CD14-positive monocyte (primary cell): Measurements from ENCODE around the gene SELENOI. TPM values are rescaled to one million over a fixed set of nuclear protein-coding genes. Genes with fewer than 3 reads are reported as not detected.
A peak's percentile ranks its signal among the peaks of the same experiment; 100 is the strongest.
"Not testable (repeated sequence)": the region's sequence is repeated elsewhere in the genome, so short reads cannot be mapped to it uniquely, and the experiment has no call there.

Source experiments
- DNase-seq, 3 donors: peaks; one replicate each; pipeline ENCODE4 v3.0.0-alpha.2; 2011 to 2022
- H2AFZ ChIP-seq: 2 replicates; pipeline ENCODE4 v1.6.0; 2012; ENCODE audit warnings: mild to moderate bottlenecking, low read depth, low read length, inconsistent platforms; ENCODE audit not compliant: insufficient read depth, poor library complexity, severe bottlenecking
- H3K27ac ChIP-seq, 2 donors: 1 replicate in 1 of 2; 2 replicates in 1 of 2; pipeline ENCODE4 v1.5.1; 2012 to 2013; ENCODE audit warnings: low read length in 2 of 2, control low read depth in 1 of 2, inconsistent platforms in 1 of 2, low read depth in 1 of 2, mild to moderate bottlenecking in 1 of 2
- H3K27me3 ChIP-seq, 2 donors: one replicate each; pipeline versions ENCODE4 v1.6.0 to v1.6.1; 2011 to 2013; ENCODE audit warnings: low read length in 2 of 2; ENCODE audit not compliant: control insufficient read depth in 2 of 2, insufficient read depth in 2 of 2
- H3K36me3 ChIP-seq, 2 donors: replicated peaks in 1 of 2; 1 replicate in 1 of 2; 2 replicates in 1 of 2; pipeline versions ENCODE4 v1.5.1 to v1.6.1; 2012 to 2013; ENCODE audit warnings: low read length in 2 of 2, control low read depth in 1 of 2, inconsistent platforms in 1 of 2, mild to moderate bottlenecking in 1 of 2; ENCODE audit not compliant: insufficient read depth in 2 of 2, control insufficient read depth in 1 of 2
- H3K4me1 ChIP-seq, 2 donors: 1 replicate in 1 of 2; 2 replicates in 1 of 2; pipeline versions ENCODE4 v1.5.1 to v1.6.1; 2012 to 2013; ENCODE audit warnings: low read length in 2 of 2, control low read depth in 1 of 2, inconsistent platforms in 1 of 2, mild to moderate bottlenecking in 1 of 2, moderate library complexity in 1 of 2; ENCODE audit not compliant: insufficient read depth in 2 of 2, control insufficient read depth in 1 of 2
- H3K4me2 ChIP-seq: replicated peaks from 2 replicates; pipeline ENCODE3; 2012; ENCODE audit warnings: low read length, moderate library complexity, mild to moderate bottlenecking; ENCODE audit not compliant: poor library complexity, severe bottlenecking; ENCODE audit errors: extremely low read depth
- H3K4me3 ChIP-seq, 3 experiments: fragments of 200-600 bp in 1 of 3; sonication (generic) in 1 of 3; replicated peaks in 1 of 3; 1 replicate in 2 of 3; 2 replicates in 1 of 3; pipeline ENCODE4 v1.5.1; 2011 to 2013; ENCODE audit warnings: low read length in 3 of 3, mild to moderate bottlenecking in 3 of 3, control low read depth in 2 of 3, low read depth in 2 of 3, inconsistent platforms in 1 of 3, moderate library complexity in 1 of 3
- H3K79me2 ChIP-seq: 2 replicates; pipeline ENCODE4 v1.6.0; 2012; ENCODE audit warnings: mild to moderate bottlenecking, control low read depth, inconsistent platforms, low read length, moderate library complexity; ENCODE audit not compliant: insufficient read depth
- H3K9ac ChIP-seq: 2 replicates; pipeline ENCODE4 v1.6.0; 2017; ENCODE audit warnings: low read length, mild to moderate bottlenecking; ENCODE audit not compliant: insufficient read depth, poor library complexity, severe bottlenecking
- H3K9me3 ChIP-seq, 2 donors: replicated peaks in 1 of 2; 1 replicate in 1 of 2; 2 replicates in 1 of 2; pipeline versions ENCODE4 v1.5.1 to v1.6.1; 2012 to 2013; ENCODE audit warnings: low read length in 2 of 2, control low read depth in 1 of 2; ENCODE audit not compliant: control insufficient read depth in 1 of 2, insufficient read depth in 1 of 2
- H4K20me1 ChIP-seq: 2 replicates; pipeline ENCODE4 v1.6.0; 2012; ENCODE audit warnings: mild to moderate bottlenecking, low read length, control low read depth, moderate library complexity; ENCODE audit not compliant: insufficient read depth
- H3K27ac Mint-ChIP-seq, 7 donors: one replicate each; pipeline ENCODE4 v1.8.0; 2020; ENCODE audit warnings: mild to moderate bottlenecking in 7 of 7, mixed read lengths in 7 of 7, moderate library complexity in 6 of 7, inconsistent platforms in 2 of 7
- H3K27me3 Mint-ChIP-seq, 3 donors: one replicate each; pipeline ENCODE4 v1.8.0; 2021 to 2022; ENCODE audit warnings: low read depth in 3 of 3, mild to moderate bottlenecking in 3 of 3, mixed read lengths in 3 of 3, moderate library complexity in 3 of 3, inconsistent platforms in 1 of 3
- H3K36me3 Mint-ChIP-seq, 2 donors: one replicate each; pipeline ENCODE4 v1.8.0; 2020; ENCODE audit warnings: mixed read lengths in 2 of 2, inconsistent platforms in 1 of 2, mild to moderate bottlenecking in 1 of 2
- H3K4me1 Mint-ChIP-seq: one replicate; pipeline ENCODE4 v1.8.0; 2020; ENCODE audit warnings: mild to moderate bottlenecking, mixed read lengths
- H3K4me3 Mint-ChIP-seq, 2 donors: one replicate each; pipeline ENCODE4 v1.8.0; 2020; ENCODE audit warnings: mild to moderate bottlenecking in 2 of 2, mixed read lengths in 2 of 2, moderate library complexity in 1 of 2
- H3K9me3 Mint-ChIP-seq, 7 donors: one replicate each; pipeline ENCODE4 v1.8.0; 2020 to 2022; ENCODE audit warnings: mixed read lengths in 7 of 7, mild to moderate bottlenecking in 6 of 7, moderate library complexity in 6 of 7, inconsistent platforms in 2 of 7
- WGBS: methylation state at CpG from one replicate; pipeline ENCODE4 v1.1.5; 2013; ENCODE audit warnings: missing lambda C conversion rate; ENCODE audit not compliant: insufficient coverage; 5-methylcytosine and 5-hydroxymethylcytosine counted together
- intact Hi-C, 2 donors: fragments of 100-400 bp; cut with micrococcal nuclease; formaldehyde crosslinking; loops; one replicate each; pipeline versions ENCODE4 v1.15.0 to v1.15.1; 2023
- polyA plus RNA-seq, 3 donors: library from polyadenylated mRNA; depleted of rRNA in 1 of 3; unstranded in 2 of 3; stranded (reverse) in 1 of 3; fragments of 300-500 nt in 2 of 3; fragments of >200 nt in 1 of 3; fragmentation: Illumina TruSeq in 2 of 3; gene quantifications; 1 replicate in 2 of 3; 2 replicates in 1 of 3; pipeline ENCODE4 v1.2.3, GENCODE V29; 2012 to 2021
- TF ChIP-seq, protein P1 (sequence below): fragments of 200-600 bp; IDR thresholded peaks from one replicate; pipeline ENCODE4 v1.8.0; 2022; ENCODE audit warnings: antibody characterized with exemption, mild to moderate bottlenecking

The SELENOI gene
- polyA plus RNA-seq, 3 donors, result 2.3 to 3.2 (median 2.5) TPM

GRCh38 chr2:26318950-26319349 is 27.0 kb upstream of the SELENOI start:
- no peak overlapping the region for H2AFZ ChIP-seq
- Mint-ChIP-seq H3K4me3 (no peak overlapping the region), H3K9me3 (no peaks in the 10 kb centered on the region), H3K27ac (peak overlapping the region in 1 of 7 donors; percentile 1), H3K27me3 (peaks cover 0 to 7% (median 0%) of the 10 kb centered on the region in 3 donors), H3K4me1 (peaks cover 6% of the 10 kb centered on the region), H3K36me3 (no peaks in the 10 kb centered on the region)
- H3K4me3 ChIP-seq, result no peak overlapping the region
- H4K20me1 ChIP-seq, result no peaks in the 10 kb centered on the region
- no peaks in the 10 kb centered on the region for H3K9me3 ChIP-seq
- no peaks in the 10 kb centered on the region for H3K4me1 ChIP-seq
- no peak overlapping the region for H3K27ac ChIP-seq
- no peak overlapping the region for H3K4me2 ChIP-seq
- no peaks in the 10 kb centered on the region for H3K36me3 ChIP-seq
- DNase-seq, result no peak
- intact Hi-C loops, result no loop called here
- H3K9ac ChIP-seq, result no peak overlapping the region
- H3K27me3 ChIP-seq, result no peaks in the 10 kb centered on the region
- TF ChIP-seq, protein P1, sequence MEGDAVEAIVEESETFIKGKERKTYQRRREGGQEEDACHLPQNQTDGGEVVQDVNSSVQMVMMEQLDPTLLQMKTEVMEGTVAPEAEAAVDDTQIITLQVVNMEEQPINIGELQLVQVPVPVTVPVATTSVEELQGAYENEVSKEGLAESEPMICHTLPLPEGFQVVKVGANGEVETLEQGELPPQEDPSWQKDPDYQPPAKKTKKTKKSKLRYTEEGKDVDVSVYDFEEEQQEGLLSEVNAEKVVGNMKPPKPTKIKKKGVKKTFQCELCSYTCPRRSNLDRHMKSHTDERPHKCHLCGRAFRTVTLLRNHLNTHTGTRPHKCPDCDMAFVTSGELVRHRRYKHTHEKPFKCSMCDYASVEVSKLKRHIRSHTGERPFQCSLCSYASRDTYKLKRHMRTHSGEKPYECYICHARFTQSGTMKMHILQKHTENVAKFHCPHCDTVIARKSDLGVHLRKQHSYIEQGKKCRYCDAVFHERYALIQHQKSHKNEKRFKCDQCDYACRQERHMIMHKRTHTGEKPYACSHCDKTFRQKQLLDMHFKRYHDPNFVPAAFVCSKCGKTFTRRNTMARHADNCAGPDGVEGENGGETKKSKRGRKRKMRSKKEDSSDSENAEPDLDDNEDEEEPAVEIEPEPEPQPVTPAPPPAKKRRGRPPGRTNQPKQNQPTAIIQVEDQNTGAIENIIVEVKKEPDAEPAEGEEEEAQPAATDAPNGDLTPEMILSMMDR, result no peak
- 78% methylated on average over 4 of the region's 6 CpGs for WGBS
- no peaks in the 10 kb centered on the region for H3K79me2 ChIP-seq

- intact Hi-C loops, H3K4me2 ChIP-seq, H3K9me3 Mint-ChIP-seq, H2AFZ ChIP-seq, H3K36me3 ChIP-seq, H3K27ac ChIP-seq, H3K4me3 ChIP-seq, H3K27me3 ChIP-seq, DNase-seq, H3K79me2 ChIP-seq, H3K9ac ChIP-seq, H4K20me1 ChIP-seq, H3K27ac Mint-ChIP-seq, H3K36me3 Mint-ChIP-seq, H3K27me3 Mint-ChIP-seq, H3K9me3 ChIP-seq, H3K4me3 Mint-ChIP-seq: not testable (repeated sequence)
- H3K4me1 Mint-ChIP-seq, result peaks cover 38% of the 10 kb centered on the region
- peaks cover 13 to 23% of the 10 kb centered on the region in 2 donors for H3K4me1 ChIP-seq
Measured at GRCh38 chr2:26324479-26324878, 21.5 kb upstream of the SELENOI start.
